Mammary epithelial cell (primary cell): ENCODE data around the gene HOXA10.

Experiments
- CTCF ChIP-seq, 2 donors: IDR thresholded peaks in 1 of 2; conservative IDR thresholded peaks in 1 of 2; 2 replicates each; pipeline ENCODE4 v1.5.1; 2011 to 2012; ENCODE audit warnings: inconsistent platforms in 2 of 2, low read length in 2 of 2, mild to moderate bottlenecking in 2 of 2, control low read depth in 1 of 2, low read depth in 1 of 2; ENCODE audit not compliant: insufficient read depth in 1 of 2; ENCODE audit errors: extremely low read depth in 1 of 2
- EZH2 ChIP-seq: IDR thresholded peaks from 2 replicates; pipeline ENCODE4 v1.6.1; 2012; ENCODE audit warnings: low read length, inconsistent platforms, borderline replicate concordance

DNA sequence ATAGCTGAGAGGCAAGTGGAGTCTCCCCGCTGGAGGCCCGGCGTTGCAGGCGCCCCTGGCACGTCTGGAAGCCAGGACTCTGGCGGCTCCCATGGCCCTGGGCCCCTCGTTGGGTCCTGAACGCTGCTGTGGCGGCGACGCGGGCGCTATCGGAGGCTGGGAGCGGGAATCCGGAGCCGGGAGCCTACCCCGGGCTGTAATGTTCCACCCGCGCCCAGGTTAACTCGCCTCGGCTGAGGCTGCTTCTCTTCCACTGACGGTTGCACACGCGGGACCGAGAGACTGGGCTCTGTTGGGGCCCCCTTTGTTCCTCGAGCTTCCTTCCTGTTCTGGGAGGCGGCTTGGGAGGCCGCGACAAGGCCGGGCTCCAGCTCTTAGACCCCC lies 29.3 kb downstream of the HOXA10 start:
- TF ChIP-seq CTCF (conservative IDR thresholded peaks at IDR 0.05 in 1 of 2, IDR thresholded peaks at IDR 0.05 in 1 of 2; ENCODE audit: extremely low read depth in 1 of 2, insufficient read depth in 1 of 2, low read depth in 1 of 2, low read length in 2 of 2) (no peak), EZH2 (no peak)
